Sciatic nerve (tissue), 2 donors: Measurements from ENCODE around the gene NDST1. TPM values are rescaled to one million over a fixed set of nuclear protein-coding genes. Genes with fewer than 3 reads are reported as not detected.
A peak's percentile ranks its signal among the peaks of the same experiment; 100 is the strongest.
"Not testable (repeated sequence)": the region's sequence is repeated elsewhere in the genome, so short reads cannot be mapped to it uniquely, and the experiment has no call there.

Experiments
- ATAC-seq: fragments of 200-7000 bp; cut with Tn5 transposase; one replicate; pipeline ENCODE4 v1.9.1; 2020; ENCODE audit warnings: mild to moderate bottlenecking, moderate library complexity
- DNase-seq: peaks from one replicate; pipeline ENCODE4 v3.0.0-alpha.2; 2020; ENCODE audit warnings: low spot score
- intact Hi-C: fragments of 100-400 bp; cut with DNase I; formaldehyde crosslinking; loops from one replicate; pipeline ENCODE4 v1.14.2; 2022
- total RNA-seq: library from RNA; stranded (reverse); fragmentation: NEBNext Ultra II Directional; extraction: Animal tissue kit (Norgen Biotek cat#: 25700); gene quantifications from one replicate; pipeline ENCODE4 v1.2.1, GENCODE V29; 2021
- donor health status: DM: no; HTN: no; CAD: no.
- donor health status: DM: no; HTN: no; CAD: no.

NDST1 gene
- total RNA-seq, result 109 TPM

DNA sequence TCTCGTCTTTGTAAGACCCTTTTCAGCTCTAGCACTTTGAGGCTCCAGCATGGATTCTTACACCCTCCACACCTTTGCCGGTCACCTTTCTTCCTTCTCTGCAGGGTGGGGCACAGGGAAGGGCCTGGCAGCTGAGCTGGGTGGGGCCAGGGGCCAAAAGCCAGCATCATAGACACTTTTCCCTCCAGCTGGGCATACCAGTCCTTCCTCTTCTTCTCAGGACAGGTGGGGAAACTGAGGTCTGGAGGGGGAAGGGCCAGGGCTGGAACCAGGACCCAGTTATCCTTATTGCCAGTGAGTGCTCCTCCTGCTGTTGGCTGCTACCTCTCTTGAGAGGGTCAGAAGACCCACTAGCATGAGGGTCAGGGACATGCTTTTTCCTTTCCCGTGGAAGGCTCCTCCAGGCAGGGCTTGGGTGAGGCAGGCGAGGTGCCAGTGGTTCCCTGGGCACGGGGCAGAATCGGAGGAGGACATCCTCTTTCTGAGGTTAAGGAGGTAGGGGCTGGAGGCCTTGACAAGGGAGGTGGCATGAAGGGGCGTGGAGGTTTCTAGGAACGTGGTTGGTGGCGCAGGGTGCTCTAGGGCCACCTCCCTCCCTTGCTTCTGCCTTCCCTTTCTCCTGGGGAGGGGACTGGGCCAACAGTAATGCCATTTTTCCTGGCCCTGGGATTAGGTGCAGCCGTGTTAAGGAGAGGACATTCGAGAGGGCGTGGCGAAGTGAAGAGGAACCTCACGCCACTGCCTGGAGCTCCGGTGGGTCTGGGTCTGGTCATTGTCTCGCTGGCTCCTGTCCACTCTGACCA lies at the start of gene NDST1:
Gene NDST1 (plus strand): TSS at position 658 of the 803 bp plus-strand sequence. CDS start 13,124 bp downstream, outside the sequence.
- intact Hi-C loops, result no loop called here
- DNase-seq (no peak), ATAC-seq (no peak)

DNA sequence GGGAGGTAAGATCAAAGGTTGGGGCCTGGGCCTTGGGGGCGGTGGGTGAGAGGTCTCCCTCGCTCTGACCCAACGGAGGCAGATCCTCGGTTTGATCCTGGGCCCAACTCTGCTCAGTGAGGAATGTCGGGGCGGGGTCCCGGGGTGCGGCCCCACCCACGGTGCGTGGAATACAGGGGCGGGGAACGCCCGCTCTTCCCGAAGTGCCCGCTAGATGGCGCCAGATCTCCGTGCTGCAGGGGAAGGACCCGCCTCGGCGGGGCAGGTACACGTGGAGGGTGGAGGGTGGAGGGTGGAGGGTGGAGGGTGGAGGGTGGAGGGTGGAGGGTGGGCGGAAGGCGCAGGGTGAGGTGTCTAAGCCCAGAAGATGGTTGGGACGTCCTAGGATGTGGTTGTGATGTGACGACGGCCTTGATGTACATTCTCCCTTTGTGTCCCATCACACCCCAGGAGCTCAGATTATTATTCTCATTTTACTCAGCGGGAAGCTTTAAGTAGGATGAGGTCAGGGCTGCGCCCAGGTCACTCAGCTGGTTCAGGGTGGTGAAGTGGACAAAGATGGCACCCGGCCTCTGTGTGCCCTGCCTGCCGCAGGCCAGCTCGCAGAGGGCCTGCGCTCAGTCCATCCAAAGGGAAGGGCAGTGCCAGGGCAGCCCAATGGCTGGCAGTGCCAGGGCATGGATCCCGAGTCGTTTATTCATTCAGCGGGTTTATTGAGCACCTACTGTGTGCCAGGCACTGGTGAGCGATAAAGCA lies 49.0 kb upstream of the NDST1 start:
- ATAC-seq (peak; percentile 95), DNase-seq (peak; percentile 91)
- intact Hi-C loops, result loop anchor here (5.0 kb wide), 1 partner anchor 73 kb away; no protein-coding TSS in a partner anchor

DNA sequence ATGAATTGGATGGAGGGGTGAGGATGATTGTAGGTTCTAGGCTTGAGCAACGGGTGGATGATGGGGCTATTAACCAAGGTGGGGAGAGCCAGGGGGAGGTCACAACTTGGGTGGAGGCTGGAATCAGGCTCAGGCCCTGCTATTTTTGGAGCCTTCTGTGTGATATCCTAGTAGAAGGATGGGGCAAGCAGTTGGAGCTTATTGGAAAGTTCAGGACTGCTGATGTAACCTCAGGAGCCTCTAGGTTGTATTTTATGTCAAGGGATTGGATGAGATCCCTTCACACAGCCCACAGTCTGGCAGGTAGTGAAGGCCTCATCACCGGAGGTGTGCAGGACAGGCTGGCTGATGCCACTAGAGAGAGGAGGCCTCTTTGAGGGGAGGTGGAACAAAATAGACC lies 47.1 kb upstream of the NDST1 start:
- intact Hi-C loops, result no loop called here
- ATAC-seq (no peak), DNase-seq (no peak)

DNA sequence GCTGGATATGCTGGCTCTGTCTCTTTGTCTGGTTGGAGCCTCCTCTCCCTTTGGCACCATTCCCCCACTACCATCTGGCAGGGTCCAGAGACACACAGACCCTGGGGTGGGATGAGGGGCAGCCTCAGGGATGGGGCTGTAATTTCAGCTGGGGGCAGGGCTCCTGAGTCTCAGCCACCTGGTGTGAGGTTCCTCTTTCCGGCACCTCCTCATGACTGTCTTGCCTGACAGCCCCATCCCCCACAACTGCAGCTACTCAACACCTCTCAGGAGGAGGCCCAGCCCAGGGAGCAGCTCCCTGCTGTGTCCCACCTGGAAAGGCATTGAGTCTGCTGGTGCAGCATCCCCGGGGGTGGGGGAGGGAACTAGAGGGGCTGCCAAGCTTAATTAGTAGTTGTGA lies 46.7 kb upstream of the NDST1 start:
- intact Hi-C loops, result no loop called here
- DNase-seq (no peak), ATAC-seq (no peak)

DNA sequence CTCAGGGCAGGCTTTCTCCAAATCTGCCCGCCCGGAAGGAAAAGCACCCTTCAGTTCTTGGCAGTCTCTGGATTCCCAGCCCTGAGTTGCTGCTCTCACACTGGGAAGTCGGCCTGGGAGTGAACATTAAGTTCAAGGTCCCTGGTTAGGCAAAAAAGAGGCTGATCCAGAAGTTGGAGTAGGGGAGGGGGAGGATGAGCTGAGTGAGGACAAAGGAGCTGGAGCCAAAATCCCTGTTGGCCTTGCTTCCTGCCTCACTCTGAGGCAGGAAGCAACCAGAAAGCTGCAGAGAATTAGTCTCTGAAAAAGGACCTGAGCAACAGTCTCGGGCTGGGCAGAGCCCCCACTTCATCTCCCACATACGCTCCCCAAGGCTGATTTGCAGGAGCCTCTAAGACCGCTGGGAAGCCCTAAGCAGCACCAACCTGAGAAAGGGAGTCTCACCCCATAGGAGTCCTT lies 43.3 kb upstream of the NDST1 start:
- ATAC-seq (peak; percentile 80), DNase-seq (no peak)
- intact Hi-C loops, result no loop called here

DNA sequence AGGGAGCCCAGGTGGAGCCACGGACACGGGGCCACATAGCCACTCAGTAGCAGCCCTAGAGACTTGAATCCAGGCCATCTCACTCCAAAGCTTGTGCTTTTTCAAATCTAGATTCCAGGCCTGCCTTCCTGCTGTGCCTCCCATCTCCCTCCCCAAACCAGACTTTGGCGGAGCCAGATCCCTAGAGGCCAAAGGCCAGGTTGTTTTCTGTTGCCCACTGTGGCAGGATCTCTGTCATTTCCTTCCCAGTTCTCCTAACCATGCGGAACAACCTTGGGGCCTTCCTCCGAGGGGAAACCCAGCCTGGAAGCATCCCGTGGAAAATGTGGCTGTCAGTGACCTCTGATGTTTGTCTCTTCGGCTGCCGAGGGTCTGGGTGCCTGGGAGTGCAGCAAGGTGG lies 42.0 kb upstream of the NDST1 start:
- intact Hi-C loops, result no loop called here
- ATAC-seq (no peak), DNase-seq (no peak)

DNA sequence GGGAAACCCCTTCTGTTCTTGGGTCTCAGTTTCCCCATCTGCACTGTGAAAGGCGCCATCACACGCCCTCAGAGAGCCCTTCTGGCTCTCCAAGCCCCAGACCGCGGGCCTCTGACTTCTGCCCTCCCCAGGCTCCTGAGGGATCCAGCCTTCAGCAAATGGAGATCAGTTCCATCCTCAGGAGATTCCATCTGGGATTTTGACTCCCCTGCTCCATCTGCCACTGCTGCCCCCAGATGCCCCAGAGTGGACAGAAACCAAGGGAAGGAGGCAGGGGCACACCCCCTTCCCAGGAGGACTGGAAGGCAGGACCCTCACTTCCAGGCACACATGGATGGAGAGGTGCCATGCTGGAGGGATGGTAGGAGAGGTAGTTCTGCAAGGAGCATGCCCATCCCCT lies 39.7 kb upstream of the NDST1 start:
- intact Hi-C loops, result no loop called here
- no peak for ATAC-seq
- DNase-seq, result no peak

DNA sequence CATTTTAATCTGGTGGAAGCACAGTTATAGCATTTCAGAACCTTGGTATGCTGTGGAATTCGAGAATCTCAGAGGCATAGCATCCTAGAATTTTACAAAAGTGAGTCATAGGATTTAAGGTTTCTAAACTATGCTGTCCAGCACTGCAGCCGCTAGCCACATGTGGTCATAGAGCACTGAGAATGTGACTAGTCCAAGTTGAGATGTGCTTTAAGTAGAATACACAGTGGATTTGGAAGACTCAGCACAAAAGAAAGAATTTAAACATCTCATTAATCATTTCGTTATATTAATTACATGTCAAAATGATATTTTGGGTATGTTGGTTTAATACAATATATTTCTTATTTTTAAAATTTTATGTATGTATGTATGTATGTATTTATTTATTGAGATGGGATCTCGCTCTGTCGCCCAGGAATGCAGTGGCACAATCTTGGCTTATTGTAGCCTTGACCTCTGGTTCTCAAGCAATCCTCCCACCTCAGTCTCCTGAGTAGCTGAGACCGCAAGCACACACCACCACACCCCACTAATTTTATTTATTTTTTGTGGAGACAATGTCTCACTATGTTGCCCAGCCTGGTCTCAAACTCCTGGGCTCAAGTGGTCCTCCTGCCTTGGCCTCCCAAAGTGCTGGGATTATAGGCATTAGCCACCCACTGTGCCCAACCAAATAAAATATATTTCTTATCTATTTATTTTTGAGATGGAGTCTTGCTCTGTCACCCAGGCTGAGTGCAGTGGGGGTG lies 38.0 kb upstream of the NDST1 start:
- DNase-seq, result no peak
- ATAC-seq, result no peak
- intact Hi-C loops, result no loop called here

DNA sequence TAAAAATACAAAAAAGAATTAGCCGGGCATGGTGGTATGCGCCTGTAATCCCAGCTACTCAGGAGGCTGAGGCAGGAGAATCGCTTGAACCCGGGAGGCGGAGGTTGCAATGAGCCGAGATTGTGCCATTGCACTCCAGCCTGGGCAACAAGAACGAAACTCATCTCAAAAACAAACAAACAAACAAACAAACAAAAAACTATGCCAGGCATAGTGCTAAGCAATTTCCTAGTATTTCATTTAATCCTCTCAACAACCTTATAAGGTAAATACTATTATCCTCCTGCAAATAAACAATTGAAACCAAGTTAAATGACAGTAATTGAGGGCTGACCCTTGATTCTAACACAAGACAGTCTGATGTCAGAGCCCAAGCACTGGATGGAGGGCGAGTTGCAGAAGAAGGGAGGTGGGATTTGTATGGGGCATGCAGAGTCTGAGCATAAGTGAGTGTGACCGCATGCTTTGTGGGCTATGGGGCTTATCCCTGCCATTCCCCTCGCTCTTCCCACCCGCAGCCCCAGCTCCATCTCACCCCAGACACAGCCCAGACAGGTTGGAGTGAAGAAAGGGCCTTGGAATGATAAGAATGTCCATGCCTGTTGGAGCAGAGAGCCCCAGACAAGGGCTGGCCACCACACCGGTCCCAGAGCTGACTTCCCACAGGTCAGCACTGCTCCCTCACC lies 34.1 kb upstream of the NDST1 start:
- intact Hi-C loops, result no loop called here
- ATAC-seq (no peak), DNase-seq (no peak)

DNA sequence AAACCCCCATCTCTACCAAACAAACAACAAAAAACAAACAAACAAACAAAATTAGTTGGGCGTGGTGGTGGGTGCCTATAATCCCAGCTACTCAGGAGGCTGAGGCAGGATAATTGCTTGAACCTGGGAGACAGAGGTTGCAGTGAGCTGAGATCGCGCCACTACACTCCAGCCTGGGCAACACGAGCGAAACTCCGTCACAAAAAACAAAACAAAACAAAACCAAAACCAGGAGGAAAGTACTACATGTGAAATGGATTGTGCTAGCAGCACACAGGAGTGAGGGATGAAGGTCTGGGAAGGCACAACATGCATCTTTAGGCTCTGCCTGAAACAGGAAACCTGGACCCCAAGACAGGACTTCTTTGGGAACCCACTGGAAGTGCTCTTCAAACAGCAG lies 31.4 kb upstream of the NDST1 start:
- intact Hi-C loops, ATAC-seq, DNase-seq: not testable (repeated sequence)

DNA sequence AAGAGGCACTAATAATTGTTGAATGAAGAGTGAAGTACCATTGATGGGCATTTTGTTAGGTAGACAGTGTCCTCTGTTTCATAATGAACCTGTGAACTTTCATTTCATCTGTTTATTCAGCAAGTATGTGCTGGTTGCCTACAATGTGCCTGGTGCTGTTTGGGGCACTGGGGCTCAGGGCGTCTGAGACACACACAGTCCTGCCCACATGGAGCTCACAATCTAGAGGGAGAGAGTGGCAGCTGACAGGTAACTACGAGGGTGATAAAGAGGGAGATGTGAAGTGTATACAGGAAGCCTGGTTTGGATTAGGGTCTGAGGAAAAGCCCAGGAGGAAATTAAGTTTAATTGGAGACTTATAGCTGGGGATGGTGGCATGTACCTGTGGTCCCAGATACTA lies 28.5 kb upstream of the NDST1 start:
- ATAC-seq (no peak), DNase-seq (no peak)
- intact Hi-C loops, result no loop called here

DNA sequence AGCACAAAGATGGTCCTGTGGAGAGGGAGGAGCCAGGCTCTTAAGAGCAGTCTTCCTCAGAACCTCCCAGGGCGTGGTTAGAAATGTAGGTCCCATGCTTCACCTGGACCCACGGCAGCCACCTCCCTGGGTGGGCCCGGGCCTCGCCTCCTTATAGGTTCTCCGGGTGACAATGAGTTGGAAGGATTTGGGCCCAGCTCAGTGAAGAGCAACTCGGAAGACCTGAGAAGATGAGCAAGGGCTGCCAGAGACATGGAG lies 26.3 kb upstream of the NDST1 start:
- ATAC-seq, result no peak
- intact Hi-C loops, result loop anchor here (10.0 kb wide), 1 partner anchor 53 kb away; no protein-coding TSS in a partner anchor

DNA sequence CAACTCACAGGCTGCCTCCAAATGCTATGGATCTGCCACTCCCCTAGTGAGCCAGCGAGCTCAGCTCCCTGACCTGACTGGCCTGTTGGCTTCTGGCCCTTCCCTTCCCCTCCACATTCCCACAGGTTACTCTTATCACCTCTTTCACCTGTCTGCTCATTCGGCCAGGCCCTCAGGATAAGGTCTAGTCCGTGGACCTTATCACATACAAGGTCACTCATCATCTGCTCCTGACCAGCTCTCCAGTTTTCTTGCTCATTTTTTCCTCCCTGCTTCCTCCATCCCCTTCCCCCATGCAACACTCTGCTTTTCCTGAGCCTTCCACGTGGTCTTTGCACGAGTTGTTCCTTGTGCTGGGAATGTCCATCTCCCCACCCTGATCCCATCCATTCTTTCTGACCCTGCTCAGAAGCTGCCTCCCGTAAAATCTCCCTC lies 25.9 kb upstream of the NDST1 start:
- ATAC-seq, result no peak
- DNase-seq, result no peak
- intact Hi-C loops, result loop anchor here (10.0 kb wide), 1 partner anchor 53 kb away; no protein-coding TSS in a partner anchor

More for the DNA sequence above, 26.3 kb upstream of the NDST1 start:
- DNase-seq, result no peak

DNA sequence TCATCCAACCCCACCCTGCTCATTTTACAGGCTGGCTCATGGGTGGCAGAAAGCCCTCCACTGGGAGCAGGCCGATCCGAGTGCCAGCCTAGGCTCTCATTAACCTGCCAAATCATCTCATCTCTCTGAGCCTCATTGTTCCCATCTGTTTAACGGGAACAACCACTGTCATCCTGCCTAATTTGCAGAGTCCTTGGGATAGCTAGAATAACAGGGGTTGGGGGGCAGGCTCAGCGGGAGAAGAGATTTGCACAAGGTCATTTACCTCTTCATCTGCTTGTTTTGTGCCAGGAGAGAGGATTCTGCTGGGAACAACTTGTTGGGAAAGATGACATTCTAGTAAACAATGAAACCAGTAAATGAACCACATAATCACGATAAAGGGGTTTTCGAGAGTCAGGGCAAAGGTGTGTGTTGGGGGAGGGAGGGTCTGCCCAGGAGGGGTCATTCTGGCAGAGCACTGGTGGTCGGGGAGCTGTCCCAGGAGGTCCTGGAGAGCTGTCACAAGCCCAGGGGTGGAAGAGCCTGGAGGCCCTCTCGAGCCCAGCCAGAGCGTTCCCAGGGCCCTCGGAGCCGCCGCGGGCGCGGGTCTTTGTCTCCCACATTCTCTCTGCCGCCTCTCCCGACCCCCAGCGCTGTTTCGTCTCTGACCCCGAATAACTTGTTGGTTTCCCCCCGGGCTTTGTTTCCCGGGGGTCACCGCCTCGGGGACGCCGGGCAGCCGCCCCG lies 22.8 kb upstream of the NDST1 start:
- DNase-seq, result no peak
- ATAC-seq, result peak; percentile 2
- intact Hi-C loops, result loop anchor here (10.0 kb wide), 1 partner anchor 50 kb away; no protein-coding TSS in a partner anchor

DNA sequence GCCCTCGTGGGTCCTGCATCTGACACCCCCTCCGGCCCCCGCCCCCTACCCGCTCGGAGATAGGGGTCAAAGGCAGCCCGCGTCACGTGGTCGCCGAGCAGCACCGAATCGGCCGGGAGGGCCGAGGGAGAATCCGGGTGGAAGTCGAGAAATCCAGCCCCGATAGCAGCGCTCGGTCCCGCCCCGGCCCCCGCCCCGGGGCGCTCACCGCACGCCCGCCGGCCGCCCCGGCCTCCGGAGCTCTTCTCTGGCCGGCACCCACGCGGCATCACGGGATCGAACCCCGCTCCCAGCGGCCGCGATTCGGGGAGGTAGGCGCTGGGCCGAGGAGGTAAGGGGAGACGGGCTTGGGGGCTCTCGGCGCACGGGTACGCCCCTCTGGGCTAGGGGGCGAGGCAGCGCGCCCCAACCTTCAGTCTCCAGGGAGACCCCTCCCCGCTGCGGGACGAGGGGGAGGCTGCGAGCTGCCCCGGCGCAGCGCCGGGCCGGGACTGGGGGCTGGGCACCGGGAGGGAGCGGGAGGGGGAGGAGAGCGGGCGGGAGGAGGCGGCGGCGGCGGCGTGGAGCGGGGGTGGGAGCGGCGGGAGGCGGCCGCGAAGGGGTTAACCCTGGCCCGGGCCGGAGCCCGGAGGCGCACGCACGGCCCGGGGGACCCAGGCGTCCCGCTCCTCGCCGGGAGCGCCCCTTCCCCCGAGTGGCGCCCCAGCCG lies 22.1 kb upstream of the NDST1 start:
- ATAC-seq (peak; percentile 64), DNase-seq (peak; percentile 88)
- intact Hi-C loops, result loop anchor here (10.0 kb wide), 1 partner anchor 49 kb away; no protein-coding TSS in a partner anchor

DNA sequence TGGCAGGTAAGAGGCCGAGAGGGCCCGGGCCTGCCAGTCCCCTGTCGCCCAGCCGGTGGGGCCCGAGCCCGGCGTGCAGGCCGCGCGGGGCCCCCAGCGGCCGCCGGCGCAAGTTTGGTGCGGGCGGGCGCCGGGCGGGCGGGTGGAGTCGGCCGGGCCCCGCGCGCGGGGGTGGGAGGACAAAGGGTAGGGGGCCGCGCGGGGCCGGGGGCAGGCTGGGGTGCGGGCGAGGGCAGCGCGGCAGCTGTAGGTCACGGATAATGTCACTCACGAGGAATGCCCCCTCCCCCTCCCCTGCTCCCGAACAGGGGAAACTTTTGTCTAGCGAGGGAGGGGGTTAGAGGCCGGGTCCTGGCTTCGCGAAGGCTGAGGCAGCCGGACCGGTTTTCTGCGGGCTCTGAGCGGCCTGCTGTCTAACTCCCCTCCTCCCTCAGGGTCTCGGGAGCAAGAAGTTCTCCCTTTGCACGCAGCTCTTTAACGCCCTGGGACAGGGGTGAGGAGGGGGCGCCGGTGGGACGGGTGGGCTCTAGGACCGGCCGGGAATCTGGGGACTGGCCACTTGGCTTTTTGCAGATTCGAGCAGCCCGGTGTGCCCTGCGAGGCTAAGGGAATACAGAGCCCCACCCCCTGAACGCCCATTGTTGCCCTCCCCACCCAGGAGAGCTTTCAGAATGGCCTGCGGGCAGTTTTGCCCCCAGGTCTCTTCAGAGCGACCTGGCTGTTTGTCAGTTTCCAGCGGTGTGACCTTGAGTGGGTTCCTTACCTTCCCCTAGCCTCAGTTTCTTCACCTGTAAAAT lies 21.3 kb upstream of the NDST1 start:
- ATAC-seq (peak; percentile 55), DNase-seq (peak; percentile 86)
- intact Hi-C loops, result loop anchor here (10.0 kb wide), 1 partner anchor 48 kb away; no protein-coding TSS in a partner anchor
